HG03457 (cell line): Measurements from ENCODE around the gene SKOR1.

Experiments
- ATAC-seq: cut with Tn5 transposase; IDR thresholded peaks from one replicate; pipeline ENCODE4 v1.9.1; 2021; ENCODE audit warnings: moderate number of reproducible peaks; ENCODE audit not compliant: unreplicated experiment

Gene SKOR1

DNA sequence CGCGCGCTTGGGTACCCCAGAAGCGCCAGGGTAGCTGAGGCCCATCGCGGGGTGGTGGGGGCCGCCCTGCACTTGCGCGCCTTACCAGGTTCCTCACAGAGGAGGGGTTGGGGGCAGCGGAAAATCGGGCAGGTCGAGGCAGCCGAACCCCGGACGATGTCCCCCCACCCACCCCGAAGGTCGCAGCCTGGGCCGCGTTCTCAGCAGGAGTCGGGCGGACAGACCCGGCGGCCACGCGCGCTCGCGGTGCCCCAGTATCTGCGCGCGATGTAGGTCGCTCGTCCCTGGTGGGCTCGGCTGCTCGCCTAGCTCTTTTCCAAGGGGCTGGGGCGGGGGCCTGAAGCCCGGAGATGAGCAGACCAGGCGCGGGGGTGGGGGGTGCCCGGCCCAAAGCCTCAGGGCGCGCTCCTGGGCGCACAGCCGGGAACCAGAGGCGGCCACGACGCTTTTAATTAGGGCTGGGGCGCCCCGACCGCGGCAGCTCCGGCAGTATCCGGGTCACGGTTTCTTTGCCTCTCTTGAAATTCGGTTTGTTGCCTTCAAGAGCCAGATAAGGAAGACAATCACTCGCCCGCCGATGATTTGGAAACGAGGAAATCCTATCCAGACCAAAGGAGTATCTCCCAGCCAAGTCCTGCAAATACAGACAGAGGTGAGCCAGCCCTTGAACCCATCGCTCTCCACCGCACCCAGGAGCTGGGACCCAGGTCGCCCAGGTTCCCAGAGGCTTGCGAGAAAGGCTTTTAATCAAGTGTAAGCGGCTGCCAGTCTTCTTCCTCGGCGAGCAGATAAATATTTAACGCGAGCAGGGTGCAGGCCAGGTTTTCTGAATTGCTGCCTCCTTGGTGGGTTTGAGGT is 4.6 kb downstream of the SKOR1 start:
- no peak for ATAC-seq

DNA sequence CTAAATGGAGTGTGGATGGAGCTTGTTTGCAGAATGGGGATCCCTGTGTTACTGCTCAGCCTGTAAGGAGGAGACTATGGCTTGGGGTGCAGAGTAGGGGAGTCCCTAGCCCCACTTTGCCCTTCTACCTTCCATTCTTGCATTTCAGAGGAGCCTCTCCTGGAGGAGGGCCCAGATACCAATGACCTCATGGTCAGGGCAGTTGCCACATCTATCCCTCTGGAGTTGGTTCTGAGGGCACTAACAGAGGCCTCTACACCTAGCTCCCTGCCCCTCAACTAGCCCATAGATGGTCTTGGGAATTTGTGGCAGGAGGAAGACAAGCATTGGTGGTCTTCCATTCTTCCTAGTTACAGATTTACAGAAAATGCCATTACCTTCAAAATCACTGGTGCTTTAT is 6.1 kb downstream of the SKOR1 start:
- ATAC-seq, result no peak

DNA sequence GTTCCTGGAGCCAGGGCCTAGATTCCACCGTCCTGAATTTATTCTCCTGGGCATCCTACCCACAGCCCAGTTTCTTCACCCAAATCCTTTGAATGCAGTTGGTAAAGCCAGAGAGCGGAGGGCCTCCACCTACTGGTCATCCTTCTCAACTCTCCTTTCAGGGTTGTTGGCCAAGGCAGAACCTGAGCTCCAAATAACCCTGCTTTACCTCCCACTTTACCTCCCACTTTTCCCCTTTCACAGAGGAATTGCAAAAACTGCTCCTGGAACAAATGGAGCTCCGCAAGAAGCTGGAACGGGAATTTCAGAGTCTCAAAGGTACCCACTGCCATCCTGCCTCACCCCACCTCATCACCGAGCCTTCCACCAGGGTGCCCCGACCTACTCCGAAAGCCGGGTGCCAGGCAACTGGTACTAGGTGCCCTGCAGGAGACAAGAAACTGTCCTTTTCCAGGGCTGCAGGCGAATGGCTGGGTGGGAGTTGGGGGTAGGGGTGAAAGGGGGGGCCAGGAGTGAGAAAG is 6.8 kb downstream of the SKOR1 start:
- ATAC-seq, result no peak

DNA sequence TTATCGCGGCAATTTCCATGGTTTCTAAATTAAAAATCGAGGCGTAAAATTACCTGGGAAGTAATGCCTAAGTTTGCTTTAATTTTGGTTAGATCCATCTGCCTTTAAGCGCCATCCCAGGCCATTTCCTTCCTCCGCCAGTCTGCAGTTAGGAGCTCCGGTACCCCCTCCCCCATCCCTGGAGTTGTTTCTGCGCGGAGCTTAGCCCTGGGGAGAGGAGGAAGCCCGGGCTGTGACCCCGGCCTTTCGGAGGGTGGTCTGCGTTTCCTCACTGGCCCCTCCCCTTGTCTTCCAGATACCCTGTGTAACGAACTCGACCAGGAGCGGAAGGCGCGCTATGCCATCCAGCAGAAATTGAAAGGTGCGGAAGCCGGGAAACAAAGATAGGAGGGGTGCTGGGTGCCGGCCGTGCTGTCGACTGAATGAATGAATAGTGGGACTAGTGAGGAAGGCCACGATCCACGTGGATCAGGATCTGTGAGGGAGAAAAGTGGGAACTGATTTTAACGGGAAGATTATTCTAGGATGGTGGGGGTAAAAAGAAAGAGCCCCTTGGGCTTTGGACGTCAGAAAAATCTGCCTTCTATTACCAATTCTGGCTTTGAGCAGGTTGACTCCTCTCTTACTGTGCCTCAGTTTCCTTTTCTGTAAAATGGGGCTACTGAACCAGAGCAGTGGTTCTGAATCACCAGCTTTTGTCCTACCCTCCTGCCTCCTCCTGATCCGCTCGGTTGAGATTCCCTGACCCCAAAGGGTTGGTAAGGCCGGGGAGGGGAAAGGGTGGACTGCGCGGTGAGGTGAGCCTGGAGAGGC is 7.8 kb downstream of the SKOR1 start:
- ATAC-seq, result no peak

DNA sequence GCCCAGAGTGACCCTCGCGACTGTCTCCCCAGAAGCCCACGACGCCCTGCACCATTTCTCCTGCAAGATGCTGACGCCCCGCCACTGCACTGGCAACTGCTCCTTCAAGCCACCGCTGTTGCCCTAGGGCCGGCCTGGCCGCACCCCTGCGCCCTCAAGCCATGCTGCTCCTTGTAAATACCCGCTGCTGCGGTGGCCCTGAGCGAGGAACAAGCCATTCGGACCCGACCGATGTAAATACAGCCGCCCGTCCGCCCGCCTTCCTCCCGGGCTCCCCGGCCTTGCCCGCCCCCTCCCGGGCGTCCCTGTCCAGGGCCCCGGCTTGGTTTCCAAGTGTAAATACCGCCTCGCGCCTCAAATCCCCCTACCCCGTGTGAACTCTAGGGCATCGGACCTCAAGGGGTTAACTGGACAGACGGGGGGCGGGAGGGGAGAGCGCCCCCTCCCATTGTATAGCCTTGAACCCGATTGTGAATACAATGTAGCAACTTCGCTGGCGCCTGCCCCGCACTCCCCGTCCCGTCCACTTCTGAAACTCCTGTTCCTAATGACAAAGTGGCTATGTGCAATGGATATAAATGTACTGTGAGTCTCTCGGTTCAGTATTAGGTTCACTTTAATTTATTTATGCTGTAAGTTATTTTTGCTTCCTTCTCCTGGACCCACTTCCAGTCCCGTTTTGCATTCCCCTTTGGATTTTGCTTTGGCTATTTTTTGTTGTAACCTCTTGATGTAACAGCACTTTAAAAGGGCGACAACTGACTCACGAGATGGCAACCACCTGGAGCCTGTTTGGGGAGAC is 8.6 kb downstream of the SKOR1 start:
- no peak for ATAC-seq

DNA sequence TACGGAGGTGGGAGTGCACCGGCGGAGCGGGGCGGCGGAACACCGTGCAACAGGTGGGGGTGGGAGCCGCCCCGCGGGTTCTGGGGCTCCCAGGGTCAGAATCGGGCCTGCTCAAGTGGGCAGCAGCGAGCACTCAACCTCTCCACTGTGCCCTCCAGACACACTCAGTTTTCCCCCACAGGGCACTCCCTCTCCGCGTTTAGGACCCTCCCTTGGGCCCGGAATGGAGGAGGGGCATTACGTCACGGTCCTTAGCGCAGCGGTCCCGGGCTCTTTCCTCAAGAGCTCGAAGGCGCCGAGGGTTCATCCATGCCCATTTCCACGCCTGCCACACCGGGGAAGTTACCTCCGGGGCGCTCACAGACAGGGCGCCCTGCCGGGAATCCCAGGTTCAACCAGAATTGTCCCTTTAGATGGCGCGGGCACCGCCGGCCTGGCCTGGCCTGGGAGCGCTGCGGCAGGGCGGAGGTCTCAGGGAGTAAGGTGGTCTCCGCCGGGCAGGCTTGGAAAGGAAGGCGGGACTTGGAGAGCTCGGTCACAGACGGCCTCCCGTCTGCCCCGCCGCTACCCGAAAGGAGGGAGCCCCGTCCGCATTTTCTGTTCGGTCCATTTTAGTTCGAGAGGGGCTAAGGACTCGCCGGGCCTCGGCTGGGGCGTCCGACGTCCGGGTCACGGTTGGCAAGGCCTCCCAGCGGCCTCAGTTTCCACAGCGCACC is 9.4 kb downstream of the SKOR1 start:
- ATAC-seq, result no peak

DNA sequence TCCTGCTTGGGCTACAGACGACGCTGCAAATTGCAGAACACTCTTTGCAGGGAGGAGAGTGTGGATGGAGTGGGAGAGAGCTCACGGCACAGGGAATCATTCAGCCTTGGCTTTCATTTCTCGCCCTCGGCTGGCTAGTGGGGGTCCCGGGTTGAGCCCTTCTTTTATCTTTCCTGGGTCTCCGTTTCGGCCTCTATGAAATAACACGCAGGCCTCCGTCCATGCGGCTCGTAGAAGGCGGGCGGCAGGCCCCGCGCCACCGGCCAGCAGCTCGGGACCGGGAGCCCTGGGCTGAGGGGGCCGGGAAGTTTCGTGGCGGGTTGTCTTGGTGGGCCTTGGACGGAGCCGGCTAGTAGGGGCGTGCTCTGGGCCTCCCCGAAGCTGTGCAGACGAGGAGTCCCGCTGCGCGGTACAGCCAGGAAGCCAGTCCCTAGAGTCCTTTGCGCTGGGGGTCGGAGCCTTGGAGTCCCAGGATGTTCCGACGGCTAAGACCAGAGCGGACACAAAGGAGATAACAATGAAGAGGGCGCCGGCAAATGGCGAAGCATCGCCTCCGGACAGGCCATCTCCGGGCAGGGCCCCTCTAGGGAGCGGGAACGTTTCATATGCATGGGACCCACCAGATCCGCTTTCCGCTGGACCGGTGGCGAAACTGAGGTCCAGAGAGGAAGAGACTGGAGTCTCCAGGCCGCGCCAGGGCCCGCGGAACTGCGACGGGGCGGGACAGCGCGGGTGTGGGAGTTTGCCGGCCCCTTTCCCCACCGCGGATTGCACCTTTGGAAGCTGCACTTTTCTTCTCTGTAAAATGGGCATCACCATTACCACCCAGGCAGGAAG is 10.2 kb downstream of the SKOR1 start:
- ATAC-seq, result no peak

DNA sequence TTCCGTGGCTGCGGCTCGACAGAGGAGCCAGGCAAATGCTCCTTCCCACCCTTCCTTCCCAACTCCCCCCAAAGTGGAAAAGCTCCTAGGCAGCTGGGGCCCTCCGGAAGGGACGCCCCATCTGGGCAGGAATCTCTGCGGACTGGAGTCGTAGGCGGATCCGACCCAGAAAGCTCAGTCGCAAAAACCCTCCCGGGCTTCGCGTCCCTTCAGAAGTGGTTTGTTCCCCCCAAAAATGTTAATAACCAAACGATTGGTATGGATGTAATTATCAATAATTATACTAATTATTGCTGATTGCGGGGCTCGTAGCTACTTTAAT is 10.8 kb downstream of the SKOR1 start:
- no peak for ATAC-seq

DNA sequence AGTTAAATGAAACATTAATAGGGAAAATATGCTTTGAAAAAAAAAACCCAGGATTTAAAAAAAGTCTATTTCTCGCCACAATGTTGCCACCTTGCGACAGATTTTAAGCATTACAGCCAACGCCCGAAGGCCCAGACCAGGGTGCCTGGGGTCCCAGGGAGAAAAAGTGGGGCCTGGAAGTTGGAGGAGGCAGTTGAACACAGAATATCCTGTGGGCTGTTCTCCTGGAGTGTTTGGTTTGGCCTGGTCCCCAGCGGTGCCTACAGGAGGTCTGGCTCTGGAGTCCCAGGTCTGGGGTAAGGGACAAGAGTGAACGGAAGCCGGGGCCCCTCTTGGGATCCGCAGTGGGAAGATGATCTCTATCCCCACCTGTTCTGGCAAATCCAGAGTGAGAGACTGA is 11.2 kb downstream of the SKOR1 start:
- no peak for ATAC-seq

DNA sequence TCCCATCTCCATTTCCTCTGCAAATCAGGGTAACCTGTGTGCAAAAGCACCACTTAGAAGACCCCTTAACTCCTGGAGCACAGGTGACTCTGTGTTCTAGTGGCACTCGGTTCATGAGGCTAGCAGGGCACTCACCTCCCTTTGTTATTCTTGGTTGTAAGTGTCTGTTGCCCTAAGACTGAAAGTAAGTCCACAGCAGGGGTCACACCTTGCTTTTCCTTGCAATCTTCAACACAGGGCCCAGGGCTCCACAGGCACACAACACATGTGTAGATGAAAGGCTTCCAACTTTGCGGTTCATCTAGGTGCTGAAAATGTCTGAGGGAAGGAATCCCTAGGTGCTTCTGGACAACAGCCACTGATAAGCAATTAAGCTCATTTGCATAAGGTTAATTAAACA is 11.6 kb downstream of the SKOR1 start:
- no peak for ATAC-seq

DNA sequence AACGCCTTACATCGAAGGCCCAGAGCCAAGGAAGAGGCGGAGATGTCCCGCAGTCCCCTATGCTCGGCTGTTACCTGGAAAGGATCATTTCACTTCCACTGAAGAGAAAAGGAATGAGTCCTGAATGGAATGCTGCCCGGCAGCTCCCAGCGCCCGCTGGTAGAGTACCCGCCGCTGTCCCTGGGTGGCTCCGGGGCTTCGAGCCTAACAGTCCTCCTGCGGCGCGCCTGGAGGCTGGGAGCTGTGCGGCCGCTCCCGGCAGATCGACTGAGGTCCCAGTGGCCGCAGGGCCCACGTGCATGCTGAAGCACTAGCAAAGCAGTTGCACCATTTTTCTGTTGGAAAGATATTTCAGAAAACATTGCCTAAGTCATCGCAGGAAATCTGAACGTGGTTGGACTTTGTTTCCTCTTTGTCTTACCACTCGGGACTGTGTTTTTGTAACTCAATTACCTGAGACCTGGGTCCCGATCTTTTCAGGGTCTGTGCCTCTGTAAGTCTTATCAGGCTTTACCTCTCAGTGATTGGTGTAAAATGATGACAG is 13.6 kb downstream of the SKOR1 start:
- ATAC-seq, result no peak

DNA sequence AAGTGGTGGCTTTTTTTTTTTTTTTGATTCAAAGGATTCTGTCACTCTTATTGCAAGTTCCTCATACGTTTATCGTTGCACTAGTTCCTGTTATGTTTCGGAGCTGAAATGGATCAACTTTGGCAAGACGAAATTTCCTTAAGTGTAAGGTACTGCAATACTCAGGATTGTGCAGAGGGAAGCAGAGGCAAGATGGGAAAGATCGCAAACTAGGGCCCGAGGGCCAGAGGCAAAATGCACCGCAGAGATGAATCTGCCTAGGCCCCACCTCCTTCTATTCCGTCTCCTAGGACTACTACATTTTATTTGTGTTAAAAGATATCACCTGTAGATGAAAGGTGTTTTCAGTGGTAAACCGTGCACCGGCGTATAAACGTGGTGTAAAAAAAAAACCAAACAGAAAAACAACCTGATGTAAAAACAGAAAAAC is 14.2 kb downstream of the SKOR1 start:
- no peak for ATAC-seq

DNA sequence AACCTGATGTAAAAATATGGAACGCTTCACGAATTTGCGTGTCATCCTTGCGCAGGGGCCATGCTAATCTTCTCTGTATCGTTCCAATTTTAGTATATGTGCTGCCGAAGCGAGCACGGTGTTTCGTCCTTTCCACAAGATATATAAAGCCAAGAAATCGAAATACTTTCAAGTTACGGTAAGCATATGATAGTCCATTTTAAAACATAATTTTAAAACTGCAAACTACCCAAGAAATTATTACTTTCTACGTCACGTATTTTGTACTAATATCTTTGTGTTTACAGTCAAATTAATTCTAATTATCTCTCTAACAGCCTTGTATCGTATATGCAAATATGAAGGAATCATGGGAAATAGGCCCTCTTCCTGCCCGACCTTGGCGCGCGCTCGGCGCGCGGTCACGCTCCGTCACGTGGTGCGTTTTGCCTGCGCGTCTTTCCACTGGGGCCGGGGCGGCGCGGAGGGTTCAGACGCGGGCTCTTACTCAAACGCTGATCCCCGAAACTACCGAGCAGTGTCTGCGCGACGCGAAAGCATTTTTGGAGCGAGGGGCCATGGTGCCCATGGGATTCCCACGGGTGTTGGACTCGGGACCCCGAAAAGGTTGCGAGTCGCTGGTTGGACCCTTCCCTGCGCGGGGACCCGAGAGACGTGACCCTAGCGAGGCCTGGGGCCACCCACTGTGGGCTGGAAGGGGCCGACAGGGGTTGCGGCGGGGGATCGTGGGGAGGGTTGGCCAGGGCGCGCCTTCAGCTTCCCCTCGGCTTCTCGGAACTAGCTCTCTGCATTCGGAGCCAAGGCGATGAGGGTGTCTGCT is 14.8 kb downstream of the SKOR1 start, which contains the start of gene RNU6-1:
Gene RNU6-1 (minus strand): TSS at position 117 of the 820 bp plus-strand sequence.
- ATAC-seq, result peak; percentile 56

DNA sequence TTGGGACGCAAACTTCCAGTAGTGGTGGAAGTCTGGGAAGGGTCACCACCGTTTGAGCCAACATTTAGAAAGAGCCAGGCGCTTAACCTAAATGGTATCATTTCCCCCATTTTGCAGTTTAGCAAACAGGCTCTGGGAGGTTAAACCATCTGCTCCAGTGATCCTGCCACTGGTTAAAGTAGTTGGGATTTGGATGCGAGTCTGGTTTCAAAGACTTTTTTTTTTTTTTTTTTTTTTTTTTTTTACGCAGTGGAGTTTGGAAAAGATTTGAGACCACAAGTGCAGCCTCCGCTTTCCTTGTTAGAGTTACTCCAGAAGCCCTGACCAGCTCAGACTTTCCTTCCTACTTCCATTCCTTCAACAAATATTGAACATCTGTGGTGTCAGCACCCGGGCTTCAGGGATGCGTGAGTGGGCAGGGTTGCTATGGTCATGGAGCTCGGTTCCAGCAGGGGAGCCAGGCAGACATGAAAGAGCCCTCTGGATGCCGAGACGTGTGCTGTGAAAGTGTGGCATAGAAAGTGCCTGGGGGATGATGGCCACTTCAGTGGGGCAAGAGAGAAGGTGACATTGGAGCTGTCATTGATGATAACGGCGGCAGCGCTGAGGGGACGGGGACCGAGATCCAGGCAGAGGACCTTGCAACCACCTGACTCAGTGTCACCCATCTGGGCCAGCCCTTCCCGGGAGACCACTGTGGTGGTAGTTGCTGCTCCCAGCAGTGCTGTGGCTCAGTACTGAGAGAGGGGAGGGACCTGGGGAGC is 15.6 kb downstream of the SKOR1 start:
- no peak for ATAC-seq

DNA sequence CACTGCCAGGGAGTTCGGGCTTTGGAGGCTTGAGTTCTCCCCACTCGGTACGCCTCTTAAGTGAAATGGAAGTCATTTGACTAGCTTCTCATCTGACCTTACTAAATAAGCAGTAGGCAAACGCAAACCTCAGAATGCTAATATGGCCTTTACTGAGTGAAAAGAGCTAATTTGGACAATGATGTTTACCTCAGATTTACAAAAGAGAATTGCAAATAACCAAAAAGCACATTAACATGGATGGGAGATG is 16.1 kb downstream of the SKOR1 start:
- ATAC-seq, result no peak

DNA sequence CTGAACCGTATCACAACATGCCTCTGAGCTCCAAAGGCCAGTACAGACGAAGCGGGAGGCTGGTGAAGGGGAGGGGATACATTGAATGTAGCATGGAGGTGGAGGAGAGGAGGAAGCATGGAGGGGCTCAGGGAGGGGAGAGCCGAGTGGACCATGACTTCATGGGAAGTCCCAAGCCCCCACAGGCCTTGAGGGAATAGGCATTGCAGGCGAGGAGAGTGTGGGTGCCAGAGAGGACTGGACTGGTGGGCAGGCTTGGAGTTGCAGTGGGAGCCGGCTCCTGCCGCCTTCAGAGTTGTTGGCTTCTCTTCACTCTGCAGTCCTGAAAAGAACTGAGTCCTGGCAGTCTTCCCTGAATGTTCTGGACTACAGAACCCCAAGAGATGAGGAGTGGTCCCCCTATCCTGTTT is 17.8 kb downstream of the SKOR1 start:
- ATAC-seq, result no peak

DNA sequence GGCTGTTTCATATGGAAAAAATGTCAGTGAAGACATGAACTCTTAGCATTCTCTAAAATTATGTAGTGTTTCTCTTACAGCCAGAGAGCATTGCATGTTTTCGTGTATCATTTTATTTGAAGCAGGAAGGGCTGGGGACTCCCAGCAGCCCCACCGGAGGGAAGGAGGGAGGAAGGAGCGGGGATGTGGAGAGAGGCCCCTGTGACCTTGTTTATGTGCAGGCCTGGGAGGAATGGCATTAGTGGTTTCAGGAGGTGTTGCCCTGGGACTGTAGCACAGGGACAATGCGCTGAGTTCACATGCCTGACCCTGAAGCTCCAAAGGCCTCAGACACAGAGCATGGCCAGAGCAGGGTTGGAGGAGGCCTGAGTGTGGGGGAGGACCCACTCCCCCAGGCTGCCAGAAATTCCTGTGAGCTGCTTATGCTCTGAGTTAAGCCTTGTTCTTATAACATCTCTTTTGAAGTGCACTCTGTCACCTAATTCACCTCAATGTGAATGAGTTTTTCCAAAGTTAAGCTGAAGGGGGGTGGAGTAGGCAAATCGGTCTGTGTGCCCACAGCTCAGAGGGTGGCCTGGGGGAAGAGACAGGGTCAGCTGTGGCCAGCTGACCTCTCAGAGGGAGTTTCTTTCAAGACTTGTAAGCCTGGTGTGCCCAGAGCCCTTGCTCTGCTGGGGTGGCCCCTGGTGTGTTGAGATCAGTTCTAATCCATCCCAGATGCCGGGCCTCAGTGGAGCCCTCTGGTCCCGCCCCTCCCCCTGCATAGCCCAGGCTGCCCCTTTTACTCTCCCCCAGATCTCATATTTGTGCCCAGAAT is 18.5 kb downstream of the SKOR1 start:
- ATAC-seq, result no peak
